ENCODE results near the gene RAI1.

Gene RAI1

DNA sequence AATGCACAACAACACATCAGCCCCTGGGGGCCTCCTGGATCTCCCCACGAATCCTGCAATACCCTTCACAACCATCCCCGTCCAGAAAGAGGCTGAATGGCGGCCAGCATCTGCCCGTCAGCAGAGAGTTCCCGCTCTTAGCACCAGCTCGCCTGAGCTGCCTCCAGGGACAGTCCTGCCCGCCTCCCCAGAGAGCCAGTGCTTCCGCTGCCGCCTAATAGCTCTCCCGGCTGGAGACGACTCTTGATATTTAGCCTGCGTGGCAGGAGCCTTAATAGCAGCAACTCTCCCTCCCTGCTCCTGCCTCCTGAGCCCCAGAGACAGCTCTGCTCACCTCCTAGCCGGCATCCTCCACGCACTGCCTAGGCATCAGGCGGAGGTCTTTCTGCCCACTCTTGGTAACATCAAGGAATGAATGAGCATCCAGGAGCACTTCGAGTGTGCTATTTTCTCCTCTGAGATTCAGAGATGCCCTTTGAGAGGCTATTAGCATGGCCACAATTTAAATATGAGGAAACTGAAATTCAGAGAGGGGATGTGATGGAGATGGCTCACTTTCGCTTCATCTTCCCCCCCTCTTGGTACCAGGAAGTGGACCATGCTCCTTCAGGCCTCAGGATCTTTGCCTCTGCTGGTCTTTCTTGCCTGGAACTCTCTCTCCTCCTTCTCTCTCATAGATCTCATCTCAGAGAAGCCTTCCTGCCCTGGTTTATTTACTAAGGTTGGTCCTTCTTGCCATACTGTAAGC is 67.9 kb downstream of the RAI1 start:
- TF ChIP-seq, protein P1, sequence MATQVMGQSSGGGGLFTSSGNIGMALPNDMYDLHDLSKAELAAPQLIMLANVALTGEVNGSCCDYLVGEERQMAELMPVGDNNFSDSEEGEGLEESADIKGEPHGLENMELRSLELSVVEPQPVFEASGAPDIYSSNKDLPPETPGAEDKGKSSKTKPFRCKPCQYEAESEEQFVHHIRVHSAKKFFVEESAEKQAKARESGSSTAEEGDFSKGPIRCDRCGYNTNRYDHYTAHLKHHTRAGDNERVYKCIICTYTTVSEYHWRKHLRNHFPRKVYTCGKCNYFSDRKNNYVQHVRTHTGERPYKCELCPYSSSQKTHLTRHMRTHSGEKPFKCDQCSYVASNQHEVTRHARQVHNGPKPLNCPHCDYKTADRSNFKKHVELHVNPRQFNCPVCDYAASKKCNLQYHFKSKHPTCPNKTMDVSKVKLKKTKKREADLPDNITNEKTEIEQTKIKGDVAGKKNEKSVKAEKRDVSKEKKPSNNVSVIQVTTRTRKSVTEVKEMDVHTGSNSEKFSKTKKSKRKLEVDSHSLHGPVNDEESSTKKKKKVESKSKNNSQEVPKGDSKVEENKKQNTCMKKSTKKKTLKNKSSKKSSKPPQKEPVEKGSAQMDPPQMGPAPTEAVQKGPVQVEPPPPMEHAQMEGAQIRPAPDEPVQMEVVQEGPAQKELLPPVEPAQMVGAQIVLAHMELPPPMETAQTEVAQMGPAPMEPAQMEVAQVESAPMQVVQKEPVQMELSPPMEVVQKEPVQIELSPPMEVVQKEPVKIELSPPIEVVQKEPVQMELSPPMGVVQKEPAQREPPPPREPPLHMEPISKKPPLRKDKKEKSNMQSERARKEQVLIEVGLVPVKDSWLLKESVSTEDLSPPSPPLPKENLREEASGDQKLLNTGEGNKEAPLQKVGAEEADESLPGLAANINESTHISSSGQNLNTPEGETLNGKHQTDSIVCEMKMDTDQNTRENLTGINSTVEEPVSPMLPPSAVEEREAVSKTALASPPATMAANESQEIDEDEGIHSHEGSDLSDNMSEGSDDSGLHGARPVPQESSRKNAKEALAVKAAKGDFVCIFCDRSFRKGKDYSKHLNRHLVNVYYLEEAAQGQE (IDR thresholded peaks at IDR 0.05; ENCODE audit: insufficient read depth in 1 of 2, low read depth in 2 of 2, low read length in 2 of 2): no peak
- TF ChIP-seq SIN3A (IDR thresholded peaks at IDR 0.05; ENCODE audit: borderline replicate concordance, insufficient read depth, low read length) (no peak), TAF1 (IDR thresholded peaks at IDR 0.05; ENCODE audit: borderline replicate concordance, insufficient read depth, low read length) (no peak)

GRCh38 chr17:17749921-17750320 is 68.7 kb downstream of the RAI1 start:
- TF ChIP-seq, protein P1 (IDR thresholded peaks at IDR 0.05; ENCODE audit: insufficient read depth in 1 of 2, low read depth in 2 of 2, low read length in 2 of 2): no peak
- TF ChIP-seq TAF1 (IDR thresholded peaks at IDR 0.05; ENCODE audit: borderline replicate concordance, insufficient read depth, low read length): no peak
- no peak for TF ChIP-seq POLR2AphosphoS5 (IDR thresholded peaks at IDR 0.05; ENCODE audit: low read depth, low read length)
- TF ChIP-seq SIN3A (IDR thresholded peaks at IDR 0.05; ENCODE audit: borderline replicate concordance, insufficient read depth, low read length): no peak
- no peak for TF ChIP-seq FOXP2 (optimal IDR thresholded peaks at IDR 0.05; ENCODE audit: borderline replicate concordance, extremely low read depth, extremely low read length, insufficient read depth)

- TF ChIP-seq FOXP2 (optimal IDR thresholded peaks at IDR 0.05; ENCODE audit: borderline replicate concordance, extremely low read depth, extremely low read length, insufficient read depth) (no peak), TAF1 (IDR thresholded peaks at IDR 0.05; ENCODE audit: borderline replicate concordance, insufficient read depth, low read length) (no peak), SIN3A (IDR thresholded peaks at IDR 0.05; ENCODE audit: borderline replicate concordance, insufficient read depth, low read length) (no peak), POLR2AphosphoS5 (IDR thresholded peaks at IDR 0.05; ENCODE audit: low read depth, low read length) (no peak)
- TF ChIP-seq, protein P1 (IDR thresholded peaks at IDR 0.05; ENCODE audit: insufficient read depth in 1 of 2, low read depth in 2 of 2, low read length in 2 of 2): no peak
These were observed 69.6 kb downstream of the RAI1 start for GRCh38 chr17:17750881-17751280.

DNA sequence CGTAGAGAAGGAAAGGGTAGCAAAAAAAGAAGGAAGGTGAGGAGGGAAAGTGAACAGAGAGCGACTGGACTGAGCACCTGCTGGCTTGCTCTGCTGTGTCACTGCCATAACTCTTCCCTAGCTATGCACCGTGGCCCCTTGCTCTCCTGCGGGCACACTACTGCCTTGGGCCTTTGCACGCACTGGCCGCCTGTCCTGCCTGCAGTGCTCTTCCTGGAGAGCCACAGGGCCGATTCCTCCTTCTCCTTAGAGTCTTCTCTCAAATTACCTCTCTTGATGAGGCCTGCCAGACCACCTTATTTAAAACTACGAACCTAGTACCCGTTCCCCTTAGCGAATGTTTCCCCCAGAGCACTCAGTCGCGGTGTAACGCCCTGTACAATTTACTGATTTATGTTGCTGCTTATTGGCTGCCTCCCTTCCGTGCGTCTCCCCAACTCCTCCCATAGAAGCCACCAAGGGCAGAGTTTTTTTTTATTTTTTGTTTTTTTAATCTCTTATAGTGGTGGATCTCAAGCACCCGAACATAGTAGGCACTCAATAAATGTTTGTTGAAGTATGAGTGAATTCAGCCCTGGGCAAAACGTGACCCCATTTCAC is 70.3 kb downstream of the RAI1 start:
- TF ChIP-seq FOXP2 (optimal IDR thresholded peaks at IDR 0.05; ENCODE audit: borderline replicate concordance, extremely low read depth, extremely low read length, insufficient read depth) (no peak), POLR2AphosphoS5 (IDR thresholded peaks at IDR 0.05; ENCODE audit: low read depth, low read length) (no peak), TAF1 (IDR thresholded peaks at IDR 0.05; ENCODE audit: borderline replicate concordance, insufficient read depth, low read length) (no peak), SIN3A (IDR thresholded peaks at IDR 0.05; ENCODE audit: borderline replicate concordance, insufficient read depth, low read length) (no peak)
- TF ChIP-seq, protein P1 (IDR thresholded peaks at IDR 0.05; ENCODE audit: insufficient read depth in 1 of 2, low read depth in 2 of 2, low read length in 2 of 2): no peak

All from PFSK-1 (cell line).